22Rv1 (cell line): ENCODE results near the gene RAE1.

ENCODE experiments used
- CTCF ChIP-seq: fragments of 450-650 bp; IDR thresholded peaks from 2 replicates; pipeline ENCODE4 v1.5.1; 2017; ENCODE audit warnings: mild to moderate bottlenecking
- ZFX ChIP-seq: fragments of 450-650 bp; IDR thresholded peaks from 2 replicates; pipeline ENCODE4 v1.6.1; 2017; ENCODE audit warnings: antibody characterized with exemption, borderline replicate concordance

- TF ChIP-seq CTCF, result no peak
- no peak for TF ChIP-seq ZFX
These were observed 33.4 kb downstream of the RAE1 start for GRCh38 chr20:57384486-57384885.
